ENCODE results near the gene DAPK1.

Gene DAPK1

DNA sequence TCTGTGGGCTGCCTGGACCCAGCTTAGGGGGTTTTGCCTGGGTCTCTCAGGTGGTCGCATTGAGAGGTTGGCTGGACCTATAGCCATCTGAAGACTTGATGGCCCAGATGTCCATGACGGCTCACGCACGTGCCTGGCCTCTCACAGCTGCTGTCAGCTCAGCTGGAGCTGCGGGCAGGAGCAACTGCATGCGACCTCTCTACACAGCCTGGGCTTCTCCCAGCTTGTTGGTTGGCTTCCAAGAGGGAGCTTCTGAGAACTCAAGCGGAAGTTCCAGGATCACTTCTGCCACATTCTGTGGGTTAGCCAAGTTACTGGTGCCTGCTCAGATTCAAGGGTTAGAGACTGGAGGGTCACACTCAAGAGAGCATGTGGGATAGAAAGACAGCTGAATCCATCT is 99.2 kb downstream of the DAPK1 start:
- no peak for DNase-seq

DNA sequence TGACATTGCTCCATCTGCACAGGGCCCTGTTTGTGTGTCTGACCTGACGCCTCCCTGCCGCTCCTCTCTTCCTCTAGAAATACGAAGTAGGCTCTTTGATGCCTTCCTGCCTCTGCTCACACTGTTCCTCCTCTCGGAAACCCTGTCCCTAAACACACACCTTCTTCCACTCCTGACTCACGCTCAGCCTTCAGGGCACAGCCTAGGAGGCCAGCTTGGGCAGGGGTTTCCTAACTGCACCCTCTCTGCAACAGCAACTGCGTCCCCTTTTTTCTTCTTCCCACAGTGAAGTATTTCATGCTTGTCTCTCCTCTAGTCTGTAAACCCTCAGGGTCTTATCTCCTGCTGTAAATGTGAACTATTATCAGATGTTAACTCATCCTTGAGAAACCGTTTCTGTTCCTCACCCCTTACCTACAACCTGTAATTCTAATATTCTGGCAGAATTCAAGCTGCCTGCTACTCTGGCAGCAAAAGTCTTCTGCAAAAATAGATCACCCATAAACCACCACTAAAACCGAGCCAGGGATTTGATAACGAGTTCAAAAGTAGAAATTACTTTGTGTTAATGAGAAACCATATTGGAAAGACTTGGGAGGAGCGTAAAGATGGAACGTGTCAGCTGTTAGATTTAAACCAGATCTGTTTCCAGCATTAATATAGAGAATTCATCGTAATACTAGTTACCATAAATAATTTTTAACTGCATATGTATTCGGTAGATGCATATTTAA is 100.2 kb downstream of the DAPK1 start:
- DNase-seq, result no peak

DNA sequence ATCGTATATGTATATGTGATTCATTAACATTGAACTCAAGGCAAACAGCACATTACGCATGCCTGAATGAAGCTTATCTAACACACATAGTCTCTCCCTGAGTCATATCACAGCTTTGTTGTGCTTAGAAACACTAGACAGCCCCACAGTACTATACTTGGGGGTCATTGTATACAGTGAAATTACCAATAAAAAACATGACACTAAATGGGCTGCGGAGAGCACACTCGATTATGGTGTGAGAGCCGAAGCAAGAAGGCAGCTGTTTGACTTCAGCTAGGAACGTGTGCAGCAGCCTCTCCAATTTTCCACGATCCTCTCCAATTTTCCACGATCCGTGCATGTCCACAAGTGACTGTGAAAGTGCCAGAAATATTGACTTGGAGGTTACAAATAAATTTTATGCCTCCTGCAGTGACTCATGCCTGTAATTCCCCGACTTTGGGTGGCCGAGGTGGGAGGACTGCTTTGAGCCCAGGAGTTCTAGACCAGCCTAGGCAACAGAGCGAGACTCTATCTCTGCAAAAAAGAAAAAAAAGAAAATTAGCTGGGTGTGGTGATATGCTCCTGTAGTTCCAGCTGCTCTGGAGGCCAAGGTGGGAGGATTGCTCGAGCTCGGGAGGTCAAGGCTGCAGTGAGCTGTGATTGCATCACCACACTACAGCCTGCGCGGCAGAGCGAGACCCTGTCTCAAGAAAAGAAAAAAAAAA is 102.4 kb downstream of the DAPK1 start:
- no peak for DNase-seq

- DNase-seq, result peak; percentile 22
Measured at GRCh38 chr9:87601176-87601575, 103.5 kb downstream of the DAPK1 start.

DNA sequence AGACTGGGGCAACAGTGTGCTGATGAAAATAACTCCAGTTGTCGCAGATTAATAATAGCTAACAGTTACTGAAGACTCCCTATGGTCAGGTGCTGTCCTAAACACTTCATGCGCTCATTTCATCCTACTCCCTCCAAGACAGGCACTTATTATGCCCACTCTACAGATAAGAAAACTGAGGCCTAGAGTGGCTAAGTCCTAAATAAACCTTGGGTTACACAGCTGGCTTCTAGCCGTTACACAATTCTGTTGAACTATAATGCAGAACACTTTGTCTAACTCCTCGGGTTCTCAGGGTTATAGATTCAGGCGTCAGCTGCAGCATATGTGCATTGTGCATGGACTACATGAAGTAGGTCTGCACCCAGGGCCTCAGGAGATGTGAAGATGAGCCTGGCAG is 103.9 kb downstream of the DAPK1 start:
- DNase-seq, result no peak

DNA sequence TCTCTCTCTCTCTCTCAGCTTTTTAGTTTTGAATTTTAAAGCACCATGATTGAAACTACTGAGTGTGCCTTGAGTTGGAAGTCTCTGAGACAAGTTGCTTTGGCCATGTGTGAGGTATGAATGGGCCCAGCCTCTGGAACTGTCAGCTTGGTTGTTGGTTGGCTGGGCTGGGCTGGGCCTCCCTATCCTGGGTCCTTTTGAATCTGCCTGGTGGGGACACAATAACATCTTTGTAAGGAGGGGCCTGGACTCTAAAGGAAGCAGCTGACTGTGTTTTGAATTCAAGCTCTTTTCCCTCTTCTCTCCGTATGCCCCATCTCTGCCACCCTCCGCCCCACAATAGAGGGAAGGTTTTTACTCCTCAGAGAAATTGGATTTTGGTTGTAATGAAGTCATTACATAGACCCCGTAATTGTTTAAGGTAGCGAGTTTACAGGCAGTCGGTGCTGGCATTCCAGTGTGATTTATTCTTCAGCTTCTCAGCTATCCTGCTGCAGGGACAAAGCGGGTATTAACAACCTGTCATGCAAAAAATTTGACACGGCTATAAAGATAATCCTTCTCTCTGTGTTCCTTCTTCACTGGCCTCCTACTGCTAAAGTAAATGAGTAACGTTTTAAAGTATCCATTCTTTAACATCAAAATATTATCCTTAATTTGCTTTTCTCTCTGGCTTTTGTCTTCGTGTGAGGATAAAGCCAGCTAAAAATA is 105.4 kb downstream of the DAPK1 start:
- no peak for DNase-seq

- no peak for DNase-seq
Measured at GRCh38 chr9:87603854-87604490, 106.3 kb downstream of the DAPK1 start.

DNA sequence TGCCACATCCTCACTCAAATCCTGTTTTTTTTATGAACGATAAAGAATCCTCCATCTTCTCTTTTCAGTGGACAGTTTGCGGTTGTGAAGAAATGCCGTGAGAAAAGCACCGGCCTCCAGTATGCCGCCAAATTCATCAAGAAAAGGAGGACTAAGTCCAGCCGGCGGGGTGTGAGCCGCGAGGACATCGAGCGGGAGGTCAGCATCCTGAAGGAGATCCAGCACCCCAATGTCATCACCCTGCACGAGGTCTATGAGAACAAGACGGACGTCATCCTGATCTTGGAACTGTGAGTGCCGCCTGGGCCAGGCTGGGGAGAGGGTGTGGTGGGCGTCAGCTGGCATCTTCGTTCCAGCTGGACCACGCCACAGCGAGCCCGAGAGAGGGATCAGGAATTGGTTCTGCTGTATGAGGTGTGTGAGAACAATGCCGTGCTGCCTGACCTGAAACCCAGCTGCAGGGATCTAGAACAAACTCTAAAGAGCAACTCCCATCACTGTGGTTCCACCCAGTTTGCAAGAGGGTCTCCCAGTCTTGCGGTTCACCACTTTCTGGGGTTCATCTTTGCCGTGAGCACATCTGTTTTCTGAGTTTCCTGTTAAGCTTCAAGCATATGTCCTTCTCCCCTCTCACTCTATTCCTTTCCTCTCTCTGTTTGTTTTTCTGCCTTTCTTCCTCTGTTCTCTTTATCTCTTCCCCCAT is 107.4 kb downstream of the DAPK1 start:
- no peak for DNase-seq

DNA sequence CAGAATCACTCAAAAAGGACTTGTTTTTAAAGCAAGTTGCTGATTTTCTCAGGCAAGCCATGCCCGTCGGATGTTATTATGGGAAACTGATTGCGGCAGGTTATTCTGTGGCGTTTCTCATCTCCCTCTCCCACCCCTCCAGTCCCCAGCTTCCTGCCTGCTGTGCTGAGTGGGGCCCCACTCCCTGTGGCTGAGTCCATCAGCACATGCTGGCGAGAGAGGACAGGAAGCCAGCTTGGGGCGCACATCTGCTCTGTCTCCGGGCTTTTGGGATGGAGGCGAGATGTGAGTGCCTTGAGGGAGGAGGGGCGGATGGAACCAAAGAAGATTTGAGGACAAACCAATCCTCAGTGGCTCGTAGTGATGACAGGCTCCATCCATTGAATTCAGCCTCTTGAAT is 108.0 kb downstream of the DAPK1 start:
- DNase-seq, result no peak

DNA sequence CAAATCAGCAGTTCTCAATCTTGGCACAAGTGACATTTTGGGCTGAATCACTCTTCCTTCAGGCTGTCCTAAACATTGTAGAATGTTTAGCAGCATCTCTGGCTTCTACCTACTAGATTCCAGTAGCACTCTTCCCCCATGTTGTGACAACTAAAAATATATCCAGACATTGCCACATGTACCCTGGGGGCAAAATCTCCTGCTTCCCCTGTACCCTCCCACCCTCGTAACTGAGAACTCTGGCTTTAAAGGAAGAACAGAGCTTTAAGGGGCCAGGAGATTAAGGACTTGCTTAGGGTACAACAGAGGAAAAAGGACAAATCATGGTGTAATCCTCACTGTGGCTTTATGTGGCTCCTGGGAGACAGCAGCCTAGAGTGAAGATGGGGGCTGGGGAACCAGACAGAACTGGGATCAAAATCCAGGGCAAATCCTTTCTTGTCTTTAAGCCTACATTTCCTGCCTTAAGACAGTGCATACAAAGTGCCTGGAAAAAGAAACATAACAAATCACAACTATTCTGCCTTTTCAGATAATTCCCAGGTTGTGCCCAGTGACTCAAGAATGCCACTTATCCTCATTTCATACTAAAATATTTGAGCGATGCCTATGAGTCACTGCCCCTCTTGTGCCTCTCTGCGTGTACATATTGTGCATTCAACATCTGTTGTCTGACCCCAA is 109.3 kb downstream of the DAPK1 start:
- DNase-seq, result no peak

GRCh38 chr9:87607859-87608258 is 110.2 kb downstream of the DAPK1 start:
- DNase-seq, result no peak

DNA sequence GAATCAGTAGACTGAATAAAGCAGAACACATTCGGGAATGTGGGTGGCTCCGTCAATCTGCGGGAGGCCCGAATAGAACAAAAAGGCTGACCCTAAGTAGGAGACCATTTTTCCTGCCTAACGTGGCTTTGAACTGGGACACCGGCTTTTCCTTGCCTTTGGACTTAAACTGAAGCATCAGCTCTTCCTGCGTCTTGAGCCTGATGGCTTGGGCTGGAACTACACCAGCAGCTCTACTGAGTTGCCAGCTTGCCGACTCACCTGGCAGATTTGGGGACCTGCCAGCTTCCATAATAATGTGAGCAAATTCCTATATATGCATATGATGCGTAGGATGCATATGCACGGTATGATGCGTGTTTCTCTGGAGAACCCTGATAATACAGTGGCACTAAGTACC is 111.3 kb downstream of the DAPK1 start:
- no peak for DNase-seq

GRCh38 chr9:87609486-87609885 is 111.8 kb downstream of the DAPK1 start:
- DNase-seq, result no peak

GRCh38 chr9:87610200-87611155 is 112.8 kb downstream of the DAPK1 start:
- DNase-seq, result no peak

- no peak for DNase-seq
Measured at GRCh38 chr9:87611776-87612175, 114.1 kb downstream of the DAPK1 start.

DNA sequence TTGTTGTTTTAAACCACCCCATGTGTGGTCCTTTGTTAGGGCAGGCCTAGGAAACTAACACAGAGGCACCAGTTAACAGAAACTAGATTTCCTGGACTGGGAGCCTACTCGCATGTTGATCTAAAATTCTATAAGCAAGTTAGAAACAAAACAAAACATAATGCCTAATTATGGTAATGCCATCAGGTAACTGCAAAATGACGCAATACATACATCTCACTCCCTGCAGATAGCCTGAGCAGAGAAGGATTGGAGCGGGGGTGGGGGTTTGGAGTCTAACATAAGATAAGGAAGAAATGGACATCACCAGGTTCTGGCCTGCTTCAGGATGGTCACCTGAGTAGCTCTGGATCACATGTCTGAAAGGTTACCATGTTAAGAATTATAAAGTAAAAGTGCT is 114.9 kb downstream of the DAPK1 start:
- DNase-seq, result no peak

DNA sequence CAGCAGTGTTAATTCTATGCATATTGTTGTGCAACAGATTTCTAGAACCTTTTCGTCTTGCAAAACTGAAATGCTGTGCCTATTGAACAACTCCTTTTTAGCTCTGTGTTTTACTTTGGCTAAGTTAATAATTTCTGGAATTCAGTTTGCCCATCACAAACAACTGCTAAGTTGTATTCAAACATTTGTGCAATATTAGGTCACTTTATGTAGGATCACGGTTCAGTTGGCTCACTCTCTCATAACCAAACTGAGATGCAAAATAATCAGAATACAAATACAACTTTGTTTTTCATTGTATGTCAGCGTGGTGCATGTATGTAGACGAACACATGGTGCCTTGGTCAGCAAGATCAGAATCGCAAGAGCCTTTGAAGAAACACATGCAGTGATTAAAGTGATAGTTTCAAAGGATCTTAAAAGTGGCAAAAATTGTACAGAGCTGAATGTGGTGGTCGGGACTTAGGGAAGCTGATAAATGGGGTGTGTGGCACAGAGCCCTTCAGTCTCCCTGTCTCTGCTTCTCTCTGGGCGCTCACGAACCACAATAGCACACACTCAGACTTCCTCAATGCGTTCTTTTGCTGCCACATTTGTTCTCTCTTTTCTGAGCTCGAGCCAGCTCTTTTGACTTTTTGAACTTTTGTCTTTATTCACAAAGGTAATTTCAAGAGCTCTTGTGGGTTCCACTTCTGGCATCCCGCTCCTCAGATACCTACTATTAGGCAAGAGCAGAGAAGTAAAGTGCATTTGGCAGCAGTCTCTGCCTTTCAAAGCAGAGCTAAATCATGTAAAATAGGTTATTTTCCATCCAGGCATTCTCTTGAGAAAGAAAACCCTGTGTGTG is 115.8 kb downstream of the DAPK1 start:
- no peak for DNase-seq

- no peak for DNase-seq
Measured at GRCh38 chr9:87614397-87614796, 116.7 kb downstream of the DAPK1 start.

- DNase-seq, result no peak
Measured at GRCh38 chr9:87615136-87615535, 117.5 kb downstream of the DAPK1 start.

GRCh38 chr9:87615547-87616148 is 118.0 kb downstream of the DAPK1 start:
- no peak for DNase-seq

Measured in hematopoietic multipotent progenitor cell treated with erythropoietin and hydrocortisone succinate and interleukin-3 and kit ligand, for 8 days (in vitro differentiated cells).